B cell (primary cell): ENCODE results near the gene OR4D2. TPM values are rescaled to one million over a fixed set of nuclear protein-coding genes. Genes with fewer than 3 reads are reported as not detected.

Source experiments
- ATAC-seq: fragments of 200-7000 bp; cut with Tn5 transposase; one replicate; pipeline ENCODE4 v1.10.0; 2021; ENCODE audit warnings: low read depth, mild to moderate bottlenecking, moderate number of reproducible peaks, moderate library complexity
- CTCF ChIA-PET: fragments of 350-600 bp; sonication (Branson Sonifier 250); formaldehyde crosslinking; loops from one replicate; lab custom pipeline; 2021; ENCODE audit warnings: antibody characterized with exemption, inconsistent platforms; lab: Charles Lee
- POLR2A ChIA-PET: fragments of 350-600 bp; sonication (Branson Sonifier 250); formaldehyde crosslinking; loops from one replicate; lab custom pipeline; 2021; ENCODE audit warnings: antibody characterized with exemption; lab: Charles Lee
- DNase-seq: peaks from one replicate; pipeline ENCODE4 v3.0.0; 2013
- H2AFZ ChIP-seq: 2 replicates; pipeline ENCODE4 v1.6.1; 2012; ENCODE audit warnings: mild to moderate bottlenecking, low read depth, low read length; ENCODE audit not compliant: insufficient read depth, poor library complexity, severe bottlenecking
- H3K27ac ChIP-seq, 2 donors: 1 replicate in 1 of 2; 2 replicates in 1 of 2; pipeline ENCODE4 v1.5.1; 2012 to 2013; ENCODE audit warnings: low read length in 2 of 2, mild to moderate bottlenecking in 2 of 2, moderate library complexity in 1 of 2
- H3K27me3 ChIP-seq, 4 experiments: fragments of 200-600 bp in 1 of 4; sonication (generic) in 1 of 4; replicated peaks in 1 of 4; 1 replicate in 2 of 4; 2 replicates in 2 of 4; pipeline versions ENCODE4 v1.6.1 to v1.7.0; 2013 to 2016; ENCODE audit warnings: low read length in 3 of 4, mild to moderate bottlenecking in 2 of 4, mixed read lengths in 1 of 4, moderate library complexity in 1 of 4; ENCODE audit not compliant: insufficient read depth in 4 of 4, control insufficient read depth in 3 of 4; ENCODE audit errors: control extremely low read depth in 1 of 4
- H3K36me3 ChIP-seq, 2 experiments: replicated peaks in 1 of 2; 1 replicate in 1 of 2; 2 replicates in 1 of 2; pipeline versions ENCODE4 v1.6.1 to v1.7.1; 2013; ENCODE audit warnings: low read length in 1 of 2; ENCODE audit not compliant: insufficient read depth in 2 of 2, control insufficient read depth in 1 of 2; ENCODE audit errors: control extremely low read depth in 1 of 2, extremely low read depth in 1 of 2
- H3K4me1 ChIP-seq, 2 donors: fragments of 200-600 bp in 1 of 2; sonication (generic) in 1 of 2; 1 replicate in 1 of 2; 2 replicates in 1 of 2; pipeline versions ENCODE4 v1.5.1 to v1.6.1; 2013 to 2017; ENCODE audit warnings: low read length in 2 of 2; ENCODE audit not compliant: control insufficient read depth in 2 of 2, insufficient read depth in 2 of 2
- H3K4me2 ChIP-seq: replicated peaks from 2 replicates; pipeline ENCODE3; 2012; ENCODE audit warnings: mild to moderate bottlenecking, low read depth, low read length; ENCODE audit not compliant: poor library complexity, severe bottlenecking
- H3K4me3 ChIP-seq, 5 experiments: fragments of 200-600 bp in 1 of 5; sonication (generic) in 1 of 5; 1 replicate in 3 of 5; 2 replicates in 2 of 5; pipeline versions ENCODE4 v1.5.1 to v1.7.0; 2011 to 2016; ENCODE audit warnings: low read length in 4 of 5, mild to moderate bottlenecking in 4 of 5, low read depth in 2 of 5, control low read depth in 1 of 5, moderate library complexity in 1 of 5; ENCODE audit not compliant: insufficient read depth in 1 of 5; ENCODE audit errors: control extremely low read depth in 1 of 5, extremely low read depth in 1 of 5
- H3K79me2 ChIP-seq: fragments of 200-600 bp; sonication (generic); one replicate; pipeline ENCODE4 v1.6.0; 2016; ENCODE audit warnings: low read length; ENCODE audit not compliant: control insufficient read depth, insufficient read depth
- H3K9ac ChIP-seq: fragments of 200-600 bp; sonication (generic); 2 replicates; pipeline ENCODE4 v1.6.1; 2017; ENCODE audit warnings: mild to moderate bottlenecking, low read length, moderate library complexity
- H3K9me3 ChIP-seq, 3 donors: one replicate each; pipeline versions ENCODE4 v1.6.1 to v1.7.1; 2013; ENCODE audit warnings: low read length in 2 of 3; ENCODE audit not compliant: control insufficient read depth in 2 of 3, insufficient read depth in 1 of 3; ENCODE audit errors: control extremely low read depth in 1 of 3
- H4K20me1 ChIP-seq: 2 replicates; pipeline ENCODE4 v1.6.0; 2012; ENCODE audit warnings: mild to moderate bottlenecking, low read length; ENCODE audit not compliant: insufficient read depth, control insufficient read depth, poor library complexity, severe bottlenecking
- H3K27ac Mint-ChIP-seq: one replicate; pipeline ENCODE4 v1.8.0; 2021; ENCODE audit warnings: mixed read lengths
- H3K27me3 Mint-ChIP-seq: one replicate; pipeline ENCODE4 v1.8.0; 2021; ENCODE audit warnings: mixed read lengths
- H3K4me1 Mint-ChIP-seq: one replicate; pipeline ENCODE4 v1.8.0; 2021; ENCODE audit warnings: mixed read lengths
- H3K4me3 Mint-ChIP-seq: one replicate; pipeline ENCODE4 v1.8.0; 2021; ENCODE audit warnings: mixed read lengths
- H3K9me3 Mint-ChIP-seq: one replicate; pipeline ENCODE4 v1.8.0; 2022; ENCODE audit warnings: mixed read lengths; ENCODE audit not compliant: insufficient read depth
- CTCF ChIP-seq: fragments of 200-600 bp; IDR thresholded peaks from one replicate; pipeline ENCODE4 v1.8.0; 2022; ENCODE audit warnings: antibody characterized with exemption, mild to moderate bottlenecking
- EZH2 ChIP-seq: IDR thresholded peaks from 2 replicates; pipeline ENCODE4 v1.6.1; 2012; ENCODE audit warnings: borderline replicate concordance, low read depth, mild to moderate bottlenecking, moderate library complexity, low read length; ENCODE audit not compliant: insufficient read depth, poor library complexity, severe bottlenecking
- WGBS: methylation state at CpG from one replicate; pipeline ENCODE4 v1.1.5; 2013; ENCODE audit warnings: missing lambda C conversion rate; ENCODE audit not compliant: insufficient coverage; 5-methylcytosine and 5-hydroxymethylcytosine counted together
- intact Hi-C: fragments of 100-400 bp; cut with micrococcal nuclease; formaldehyde crosslinking; loops from one replicate; pipeline ENCODE4 v1.10.0; 2022
- polyA plus RNA-seq: library from polyadenylated mRNA; depleted of rRNA; stranded (reverse); fragments of >200 nt; gene quantifications from 2 replicates; pipeline ENCODE4 v1.2.3, GENCODE V29; 2012
- total RNA-seq, 2 donors: library from RNA; stranded (reverse); fragments of 120-200 nt in 1 of 2; gene quantifications; 1 replicate in 1 of 2; 2 replicates in 1 of 2; pipeline versions ENCODE4 v1.2.3 to v1.2.4, GENCODE V29; 2013 to 2022

The OR4D2 gene
- total and polyA plus RNA-seq, 2 donors (not counting 1 experiment from before 2014, with no cell fraction given), result not detected

GRCh38 chr17:58181796-58182195, 15.0 kb downstream of the OR4D2 start:
- Histone ChIP-seq H3K4me1 (peaks cover 9 to 15% of the 10 kb centered on the region in 2 donors), H4K20me1 (no peaks in the 10 kb centered on the region), H3K36me3 (no peaks in the 10 kb centered on the region), H3K9ac (no peak overlapping the region), H3K4me3 (no peak overlapping the region), H2AFZ (no peak overlapping the region), H3K4me2 (no peak overlapping the region), H3K9me3 (no peaks in the 10 kb centered on the region), H3K79me2 (no peaks in the 10 kb centered on the region), H3K27me3 (peaks cover 0 to 4% (median under 1%) of the 10 kb centered on the region in 4 experiments), H3K27ac (no peak overlapping the region)
- no peak for TF ChIP-seq EZH2
- no peak for TF ChIP-seq CTCF
- Mint-ChIP-seq H3K4me3 (no peak overlapping the region), H3K27ac (no peak overlapping the region), H3K9me3 (no peaks in the 10 kb centered on the region), H3K4me1 (peaks cover 19% of the 10 kb centered on the region), H3K27me3 (peaks cover 15% of the 10 kb centered on the region)
- ChIA-PET CTCF (no interaction called here), POLR2A (no interaction called here)
- intact Hi-C loops, result no loop called here
- no peak for DNase-seq
- no peak for ATAC-seq
- 87% methylated on average over 3 of the region's 4 CpGs for WGBS

GRCh38 chr17:58183514-58183913, 16.7 kb downstream of the OR4D2 start:
- Histone ChIP-seq H3K27me3 (peaks cover 0 to 4% (median 0%) of the 10 kb centered on the region in 4 experiments), H3K4me1 (peaks cover 9 to 15% of the 10 kb centered on the region in 2 donors), H3K9me3 (no peaks in the 10 kb centered on the region), H3K4me2 (no peak overlapping the region), H2AFZ (no peak overlapping the region), H3K9ac (no peak overlapping the region), H4K20me1 (no peaks in the 10 kb centered on the region), H3K4me3 (no peak overlapping the region), H3K79me2 (no peaks in the 10 kb centered on the region), H3K27ac (no peak overlapping the region), H3K36me3 (no peaks in the 10 kb centered on the region)
- intact Hi-C loops, result no loop called here
- H3K9me3 Mint-ChIP-seq, result no peaks in the 10 kb centered on the region
- H3K27me3 Mint-ChIP-seq, result peaks cover 19% of the 10 kb centered on the region
- no peak overlapping the region for H3K27ac Mint-ChIP-seq
- no peak for TF ChIP-seq EZH2
- no peak for TF ChIP-seq CTCF
- DNase-seq (no peak), ATAC-seq (no peak)
- ChIA-PET POLR2A (no interaction called here), CTCF (no interaction called here)
- H3K4me3 Mint-ChIP-seq, result no peak overlapping the region
- H3K4me1 Mint-ChIP-seq, result peaks cover 19% of the 10 kb centered on the region
- WGBS, result 84% methylated on average over 4 of the region's 4 CpGs
